Fibroblast of skin of left quadriceps (primary cell): ENCODE results near the gene RNFT2.

Experiments used
- DNase-seq, 2 experiments: peaks; one replicate each; pipeline ENCODE4 v3.0.0-alpha.2; 2013; ENCODE audit warnings: low read depth in 2 of 2

The RNFT2 gene

GRCh38 chr12:116878567-116879508 lies 140.7 kb downstream of the RNFT2 start:
- DNase-seq: no peak

- DNase-seq: no peak
Observed at GRCh38 chr12:116879509-116880212, 141.5 kb downstream of the RNFT2 start.

- no peak for DNase-seq
Observed at GRCh38 chr12:116880213-116880816, 142.2 kb downstream of the RNFT2 start.

GRCh38 chr12:116880817-116881324 lies 142.8 kb downstream of the RNFT2 start:
- DNase-seq: no peak

- no peak for DNase-seq
Observed at GRCh38 chr12:116881325-116881876, 143.3 kb downstream of the RNFT2 start, which contains the start of gene HRK. Gene HRK, minus strand, starts transcription at chr12:116881441. Its CDS starts 134 bp downstream, at chr12:116881307.

- no peak for DNase-seq
Observed at GRCh38 chr12:116881877-116882507, 143.9 kb downstream of the RNFT2 start.

GRCh38 chr12:116882742-116883141 lies 144.6 kb downstream of the RNFT2 start:
- no peak for DNase-seq

GRCh38 chr12:116884871-116885270 lies 146.8 kb downstream of the RNFT2 start:
- DNase-seq: no peak

- DNase-seq: no peak
Observed at GRCh38 chr12:116885491-116885890, 147.4 kb downstream of the RNFT2 start.

GRCh38 chr12:116887244-116887643 lies 149.1 kb downstream of the RNFT2 start:
- DNase-seq: no peak

GRCh38 chr12:116887897-116888296 lies 149.8 kb downstream of the RNFT2 start:
- DNase-seq: no peak

GRCh38 chr12:116890330-116890729 lies 152.2 kb downstream of the RNFT2 start:
- no peak for DNase-seq

GRCh38 chr12:116891019-116891418 lies 152.9 kb downstream of the RNFT2 start:
- no peak for DNase-seq

- DNase-seq: no peak
Observed at GRCh38 chr12:116892349-116893140, 154.4 kb downstream of the RNFT2 start.

- DNase-seq: no peak
Observed at GRCh38 chr12:116894913-116895312, 156.8 kb downstream of the RNFT2 start.

- DNase-seq: no peak
Observed at GRCh38 chr12:116896411-116896924, 158.4 kb downstream of the RNFT2 start.

- no peak for DNase-seq
Observed at GRCh38 chr12:116897476-116897875, 159.4 kb downstream of the RNFT2 start.

- no peak for DNase-seq
Observed at GRCh38 chr12:116898669-116899068, 160.6 kb downstream of the RNFT2 start.

GRCh38 chr12:116901612-116902011 lies 163.5 kb downstream of the RNFT2 start:
- DNase-seq: no peak
